GM12801 (cell line): Measurements from ENCODE around the gene TFIP11.

ENCODE experiments used
- TF ChIP-seq, protein P1 (sequence below): IDR thresholded peaks from one replicate; pipeline ENCODE4 v1.5.1; 2011; ENCODE audit warnings: control low read depth; ENCODE audit not compliant: insufficient read length; ENCODE audit errors: extremely low read depth

TFIP11 gene

DNA sequence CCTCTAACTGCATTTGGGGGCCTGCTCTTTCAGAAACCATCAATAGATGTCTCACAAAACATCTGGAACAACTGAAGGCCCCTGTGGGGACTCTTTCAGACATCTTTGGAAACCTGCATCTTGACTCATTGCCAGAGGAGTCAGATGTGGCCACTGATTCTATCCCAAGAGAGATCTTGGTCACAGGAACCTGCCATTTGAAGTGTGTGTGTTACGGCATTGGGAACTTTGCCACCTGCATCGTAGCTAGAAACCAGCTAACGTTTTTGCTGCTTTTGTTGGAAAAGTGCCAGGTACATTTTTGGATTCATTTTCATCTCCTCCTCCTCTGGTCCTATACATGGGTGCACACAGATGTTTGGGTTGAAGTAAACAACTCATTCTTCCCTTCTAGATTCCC, 24.3 kb downstream of the TFIP11 start:
- TF ChIP-seq, protein P1, sequence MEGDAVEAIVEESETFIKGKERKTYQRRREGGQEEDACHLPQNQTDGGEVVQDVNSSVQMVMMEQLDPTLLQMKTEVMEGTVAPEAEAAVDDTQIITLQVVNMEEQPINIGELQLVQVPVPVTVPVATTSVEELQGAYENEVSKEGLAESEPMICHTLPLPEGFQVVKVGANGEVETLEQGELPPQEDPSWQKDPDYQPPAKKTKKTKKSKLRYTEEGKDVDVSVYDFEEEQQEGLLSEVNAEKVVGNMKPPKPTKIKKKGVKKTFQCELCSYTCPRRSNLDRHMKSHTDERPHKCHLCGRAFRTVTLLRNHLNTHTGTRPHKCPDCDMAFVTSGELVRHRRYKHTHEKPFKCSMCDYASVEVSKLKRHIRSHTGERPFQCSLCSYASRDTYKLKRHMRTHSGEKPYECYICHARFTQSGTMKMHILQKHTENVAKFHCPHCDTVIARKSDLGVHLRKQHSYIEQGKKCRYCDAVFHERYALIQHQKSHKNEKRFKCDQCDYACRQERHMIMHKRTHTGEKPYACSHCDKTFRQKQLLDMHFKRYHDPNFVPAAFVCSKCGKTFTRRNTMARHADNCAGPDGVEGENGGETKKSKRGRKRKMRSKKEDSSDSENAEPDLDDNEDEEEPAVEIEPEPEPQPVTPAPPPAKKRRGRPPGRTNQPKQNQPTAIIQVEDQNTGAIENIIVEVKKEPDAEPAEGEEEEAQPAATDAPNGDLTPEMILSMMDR: no peak

DNA sequence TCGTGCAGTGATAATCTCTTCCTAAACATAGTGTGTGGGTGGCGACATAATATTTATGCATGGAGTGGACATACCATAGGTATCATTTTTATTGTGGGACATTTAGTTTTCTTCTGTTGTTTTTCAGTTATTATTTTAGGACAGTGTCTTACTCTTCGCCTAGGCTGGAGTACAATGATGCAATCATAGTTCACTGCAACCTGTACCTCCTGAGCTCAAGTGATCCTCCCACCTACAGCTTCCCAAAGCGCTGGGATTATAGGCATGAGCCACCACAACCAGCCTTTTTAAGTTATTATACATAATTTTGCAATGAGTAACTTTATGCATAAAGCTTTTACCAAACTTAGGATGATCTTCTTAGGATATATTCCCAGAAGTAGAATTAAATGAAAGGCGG, 25.9 kb downstream of the TFIP11 start:
- TF ChIP-seq, protein P1: no peak

DNA sequence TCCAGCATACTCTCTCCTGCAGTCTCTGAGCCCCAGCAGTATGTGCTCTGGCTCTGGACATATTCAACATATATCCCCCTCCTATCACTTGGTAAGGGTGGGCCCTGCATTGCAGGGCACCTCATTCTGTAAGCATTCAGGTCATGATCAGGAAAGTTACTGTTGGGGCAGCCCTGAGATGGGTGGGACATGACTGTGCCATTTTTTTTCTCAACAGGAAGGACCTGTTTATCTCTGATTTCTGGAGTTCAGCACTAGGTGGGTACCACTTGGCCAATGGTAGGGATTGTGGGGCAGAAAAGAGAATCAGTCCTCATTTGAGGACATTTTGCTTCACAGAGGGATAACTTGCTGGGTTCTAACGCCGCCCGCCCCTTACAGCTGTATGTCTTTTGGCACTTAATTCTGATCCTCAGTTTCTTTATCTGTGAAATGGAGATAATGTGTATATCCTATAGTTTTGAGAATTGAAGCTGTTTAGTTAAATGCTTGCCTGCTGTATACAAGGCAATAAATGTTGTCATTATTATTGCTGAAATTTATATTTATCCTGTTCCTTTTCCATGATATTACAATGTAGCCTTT, 26.4 kb downstream of the TFIP11 start:
- TF ChIP-seq, protein P1: no peak

DNA sequence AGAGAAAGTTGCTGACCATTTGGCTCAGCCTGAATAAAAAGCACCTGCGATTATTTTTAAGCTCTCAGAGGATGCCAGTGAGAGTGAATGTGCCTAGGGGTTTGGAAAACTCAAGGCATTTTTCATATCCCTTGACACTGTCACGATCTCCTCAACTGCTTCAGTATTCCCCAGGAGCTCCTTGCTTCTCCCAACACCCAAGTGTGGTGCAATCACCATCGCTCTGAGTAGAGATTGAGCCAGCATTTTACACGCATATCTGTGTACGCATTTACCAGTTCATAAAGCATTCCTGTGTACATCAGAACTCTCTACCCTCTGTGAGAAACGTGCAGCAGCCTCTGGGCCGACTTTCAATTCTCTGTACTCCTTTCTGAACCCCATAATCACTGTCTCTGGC, 27.3 kb downstream of the TFIP11 start:
- TF ChIP-seq, protein P1: no peak

DNA sequence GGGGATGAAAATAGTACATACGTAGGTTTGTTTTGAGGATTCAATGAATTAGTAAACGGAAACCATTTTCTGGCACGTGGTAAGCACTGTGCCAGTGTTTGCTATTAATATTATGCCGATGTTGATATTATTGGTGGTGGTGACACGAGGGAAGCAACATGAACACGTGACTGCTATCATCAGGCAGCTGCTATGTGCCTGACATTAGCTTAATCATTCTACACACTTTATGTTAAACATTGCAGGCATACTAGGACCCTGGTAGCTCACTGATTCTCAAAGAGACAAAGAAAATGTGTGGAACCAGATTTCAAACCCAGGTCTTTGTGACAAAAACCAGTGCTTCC, 27.9 kb downstream of the TFIP11 start:
- TF ChIP-seq, protein P1: no peak

DNA sequence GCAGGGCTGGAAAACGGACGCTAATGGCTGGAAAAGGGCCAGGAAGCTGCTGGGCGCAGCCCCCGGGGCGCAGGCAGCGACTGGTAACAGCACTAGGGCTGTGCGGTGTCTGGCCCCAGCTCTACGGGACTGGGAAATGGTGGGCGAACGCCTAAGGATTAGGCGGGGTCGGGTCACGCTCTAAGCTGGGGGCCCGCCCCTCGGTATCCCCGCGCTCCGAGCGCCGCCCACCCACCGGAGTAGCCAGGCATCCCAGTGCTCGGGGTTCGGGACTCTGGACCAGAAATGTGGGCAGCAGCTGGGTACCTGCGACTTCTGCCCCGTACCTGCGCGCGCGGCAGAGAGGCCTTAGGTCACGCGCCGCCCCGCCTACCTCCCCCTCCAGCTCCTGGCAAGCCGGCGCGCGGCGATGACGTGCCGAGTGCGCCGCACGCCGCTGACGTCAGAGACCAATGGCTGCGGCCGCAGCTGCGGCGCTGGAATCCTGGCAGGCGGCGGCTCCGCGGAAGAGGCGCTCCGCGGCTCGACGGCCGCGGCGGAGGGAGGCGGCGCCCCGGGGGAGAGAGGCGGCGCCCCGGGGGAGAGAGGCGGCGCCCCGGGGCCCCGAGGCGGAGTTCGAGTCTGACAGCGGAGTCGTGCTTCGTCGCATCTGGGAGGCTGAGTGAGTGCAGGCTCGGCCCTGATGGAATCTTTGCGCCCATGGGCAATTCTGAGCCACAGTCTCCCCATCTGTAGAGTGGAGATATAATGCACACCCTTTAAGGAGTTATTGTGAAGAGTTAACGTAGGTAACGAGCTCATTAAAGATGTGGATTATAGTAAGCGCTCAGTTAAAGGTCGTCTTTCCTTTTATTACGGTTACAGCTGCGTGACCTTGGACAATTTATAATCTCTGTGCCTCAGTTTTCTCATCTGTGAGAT, 28.6 kb downstream of the TFIP11 start, which contains the start of the genes HPS4 and SRRD:
HPS4 (minus strand) TSS at position 345 of the 921 bp plus-strand sequence. CDS start 2,021 bp downstream, outside the sequence.
SRRD (plus strand) TSS at position 439 of the 921 bp plus-strand sequence; CDS start at position 453, 14 bp downstream.
- TF ChIP-seq, protein P1: no peak

DNA sequence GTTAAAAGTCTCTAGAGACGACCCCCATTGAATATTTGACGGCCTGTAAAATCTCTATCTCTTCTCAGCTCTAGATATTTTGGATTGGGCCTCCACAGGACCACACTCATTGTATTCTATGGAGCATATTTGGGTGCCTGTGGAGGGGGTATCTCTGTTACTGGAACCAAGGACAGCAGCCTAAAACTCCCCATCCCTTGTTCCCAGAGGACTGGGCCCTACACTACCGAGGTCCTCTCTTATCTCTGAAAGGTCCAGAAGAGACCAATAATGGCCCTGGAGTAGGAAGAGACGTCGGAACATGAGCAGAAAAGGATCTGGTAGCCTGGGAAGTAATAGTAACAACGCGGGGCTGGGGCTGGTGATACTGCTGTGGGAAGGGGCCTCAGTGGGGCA, 29.2 kb downstream of the TFIP11 start:
- TF ChIP-seq, protein P1: no peak
